CD14-positive monocyte (primary cell): Measurements from ENCODE around the gene EIF4EBP3. TPM values are rescaled to one million over a fixed set of nuclear protein-coding genes. Genes with fewer than 3 reads are reported as not detected.

Experiments
- DNase-seq, 3 donors: peaks; one replicate each; pipeline ENCODE4 v3.0.0-alpha.2; 2011 to 2022
- H2AFZ ChIP-seq: 2 replicates; pipeline ENCODE4 v1.6.0; 2012; ENCODE audit warnings: mild to moderate bottlenecking, low read depth, low read length, inconsistent platforms; ENCODE audit not compliant: insufficient read depth, poor library complexity, severe bottlenecking
- H3K27ac ChIP-seq, 2 donors: 1 replicate in 1 of 2; 2 replicates in 1 of 2; pipeline ENCODE4 v1.5.1; 2012 to 2013; ENCODE audit warnings: low read length in 2 of 2, control low read depth in 1 of 2, inconsistent platforms in 1 of 2, low read depth in 1 of 2, mild to moderate bottlenecking in 1 of 2
- H3K27me3 ChIP-seq, 2 donors: one replicate each; pipeline versions ENCODE4 v1.6.0 to v1.6.1; 2011 to 2013; ENCODE audit warnings: low read length in 2 of 2; ENCODE audit not compliant: control insufficient read depth in 2 of 2, insufficient read depth in 2 of 2
- H3K36me3 ChIP-seq, 2 donors: replicated peaks in 1 of 2; 1 replicate in 1 of 2; 2 replicates in 1 of 2; pipeline versions ENCODE4 v1.5.1 to v1.6.1; 2012 to 2013; ENCODE audit warnings: low read length in 2 of 2, control low read depth in 1 of 2, inconsistent platforms in 1 of 2, mild to moderate bottlenecking in 1 of 2; ENCODE audit not compliant: insufficient read depth in 2 of 2, control insufficient read depth in 1 of 2
- H3K4me1 ChIP-seq, 2 donors: 1 replicate in 1 of 2; 2 replicates in 1 of 2; pipeline versions ENCODE4 v1.5.1 to v1.6.1; 2012 to 2013; ENCODE audit warnings: low read length in 2 of 2, control low read depth in 1 of 2, inconsistent platforms in 1 of 2, mild to moderate bottlenecking in 1 of 2, moderate library complexity in 1 of 2; ENCODE audit not compliant: insufficient read depth in 2 of 2, control insufficient read depth in 1 of 2
- H3K4me2 ChIP-seq: replicated peaks from 2 replicates; pipeline ENCODE3; 2012; ENCODE audit warnings: low read length, moderate library complexity, mild to moderate bottlenecking; ENCODE audit not compliant: poor library complexity, severe bottlenecking; ENCODE audit errors: extremely low read depth
- H3K4me3 ChIP-seq, 3 experiments: fragments of 200-600 bp in 1 of 3; sonication (generic) in 1 of 3; replicated peaks in 1 of 3; 1 replicate in 2 of 3; 2 replicates in 1 of 3; pipeline ENCODE4 v1.5.1; 2011 to 2013; ENCODE audit warnings: low read length in 3 of 3, mild to moderate bottlenecking in 3 of 3, control low read depth in 2 of 3, low read depth in 2 of 3, inconsistent platforms in 1 of 3, moderate library complexity in 1 of 3
- H3K79me2 ChIP-seq: 2 replicates; pipeline ENCODE4 v1.6.0; 2012; ENCODE audit warnings: mild to moderate bottlenecking, control low read depth, inconsistent platforms, low read length, moderate library complexity; ENCODE audit not compliant: insufficient read depth
- H3K9ac ChIP-seq: 2 replicates; pipeline ENCODE4 v1.6.0; 2017; ENCODE audit warnings: low read length, mild to moderate bottlenecking; ENCODE audit not compliant: insufficient read depth, poor library complexity, severe bottlenecking
- H3K9me3 ChIP-seq, 2 donors: replicated peaks in 1 of 2; 1 replicate in 1 of 2; 2 replicates in 1 of 2; pipeline versions ENCODE4 v1.5.1 to v1.6.1; 2012 to 2013; ENCODE audit warnings: low read length in 2 of 2, control low read depth in 1 of 2; ENCODE audit not compliant: control insufficient read depth in 1 of 2, insufficient read depth in 1 of 2
- H4K20me1 ChIP-seq: 2 replicates; pipeline ENCODE4 v1.6.0; 2012; ENCODE audit warnings: mild to moderate bottlenecking, low read length, control low read depth, moderate library complexity; ENCODE audit not compliant: insufficient read depth
- H3K27ac Mint-ChIP-seq, 7 donors: one replicate each; pipeline ENCODE4 v1.8.0; 2020; ENCODE audit warnings: mild to moderate bottlenecking in 7 of 7, mixed read lengths in 7 of 7, moderate library complexity in 6 of 7, inconsistent platforms in 2 of 7
- H3K27me3 Mint-ChIP-seq, 3 donors: one replicate each; pipeline ENCODE4 v1.8.0; 2021 to 2022; ENCODE audit warnings: low read depth in 3 of 3, mild to moderate bottlenecking in 3 of 3, mixed read lengths in 3 of 3, moderate library complexity in 3 of 3, inconsistent platforms in 1 of 3
- H3K36me3 Mint-ChIP-seq, 2 donors: one replicate each; pipeline ENCODE4 v1.8.0; 2020; ENCODE audit warnings: mixed read lengths in 2 of 2, inconsistent platforms in 1 of 2, mild to moderate bottlenecking in 1 of 2
- H3K4me1 Mint-ChIP-seq: one replicate; pipeline ENCODE4 v1.8.0; 2020; ENCODE audit warnings: mild to moderate bottlenecking, mixed read lengths
- H3K4me3 Mint-ChIP-seq, 2 donors: one replicate each; pipeline ENCODE4 v1.8.0; 2020; ENCODE audit warnings: mild to moderate bottlenecking in 2 of 2, mixed read lengths in 2 of 2, moderate library complexity in 1 of 2
- H3K9me3 Mint-ChIP-seq, 7 donors: one replicate each; pipeline ENCODE4 v1.8.0; 2020 to 2022; ENCODE audit warnings: mixed read lengths in 7 of 7, mild to moderate bottlenecking in 6 of 7, moderate library complexity in 6 of 7, inconsistent platforms in 2 of 7
- WGBS: methylation state at CpG from one replicate; pipeline ENCODE4 v1.1.5; 2013; ENCODE audit warnings: missing lambda C conversion rate; ENCODE audit not compliant: insufficient coverage; 5-methylcytosine and 5-hydroxymethylcytosine counted together
- intact Hi-C, 2 donors: fragments of 100-400 bp; cut with micrococcal nuclease; formaldehyde crosslinking; loops; one replicate each; pipeline versions ENCODE4 v1.15.0 to v1.15.1; 2023
- polyA plus RNA-seq, 3 donors: library from polyadenylated mRNA; depleted of rRNA in 1 of 3; unstranded in 2 of 3; stranded (reverse) in 1 of 3; fragments of 300-500 nt in 2 of 3; fragments of >200 nt in 1 of 3; fragmentation: Illumina TruSeq in 2 of 3; gene quantifications; 1 replicate in 2 of 3; 2 replicates in 1 of 3; pipeline ENCODE4 v1.2.3, GENCODE V29; 2012 to 2021
- TF ChIP-seq, protein P1 (sequence below): fragments of 200-600 bp; IDR thresholded peaks from one replicate; pipeline ENCODE4 v1.8.0; 2022; ENCODE audit warnings: antibody characterized with exemption, mild to moderate bottlenecking

Gene EIF4EBP3
- polyA plus RNA-seq, 3 donors, result 22.8 to 46.0 (median 41.9) TPM

DNA sequence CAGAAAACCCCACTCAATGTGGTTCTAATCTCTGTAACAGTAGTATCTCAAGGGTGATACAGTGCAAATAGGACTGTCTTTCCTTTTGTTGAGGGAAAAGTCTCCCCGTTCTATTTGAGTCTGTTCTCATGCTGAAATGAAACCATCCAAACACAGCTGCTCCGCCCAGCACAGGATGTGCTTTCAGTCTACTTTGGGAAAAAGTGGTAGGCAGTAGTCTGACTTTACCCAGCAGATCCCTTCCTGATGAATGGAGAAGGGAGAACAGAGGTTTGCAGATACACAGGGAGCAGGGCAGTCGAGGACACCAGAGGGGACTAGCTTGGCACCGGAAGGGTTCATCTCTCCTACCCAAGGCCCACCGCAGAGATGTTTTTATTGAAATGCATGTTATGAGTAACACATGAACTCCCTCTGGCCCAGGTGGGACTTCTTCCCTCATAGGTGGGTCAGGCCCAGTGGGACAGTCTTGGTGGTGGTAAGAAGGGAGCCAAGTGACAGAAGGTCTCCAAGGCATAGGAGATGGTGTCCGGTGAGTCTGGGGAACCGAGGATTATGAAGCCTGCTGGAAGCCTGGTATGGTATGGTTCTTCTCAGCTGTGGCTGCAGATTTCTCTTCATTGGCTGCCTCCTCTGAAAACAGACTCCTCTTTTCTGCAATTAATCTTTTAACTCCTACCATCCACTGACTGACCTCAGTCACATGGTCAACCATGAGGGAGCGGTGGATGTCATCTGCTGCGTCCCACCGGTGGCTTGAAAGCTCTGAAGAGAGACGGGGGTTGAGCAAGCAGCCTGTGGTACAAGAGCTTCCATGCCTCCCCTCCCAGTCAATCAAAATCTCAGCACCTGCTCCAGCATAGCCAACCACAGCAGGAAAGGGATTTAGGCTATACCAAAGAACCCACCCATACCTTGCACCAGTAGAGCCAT lies 3.0 kb downstream of the EIF4EBP3 start:
- peak overlapping the region; percentile 85 for H3K4me2 ChIP-seq
- TF ChIP-seq, protein P1, sequence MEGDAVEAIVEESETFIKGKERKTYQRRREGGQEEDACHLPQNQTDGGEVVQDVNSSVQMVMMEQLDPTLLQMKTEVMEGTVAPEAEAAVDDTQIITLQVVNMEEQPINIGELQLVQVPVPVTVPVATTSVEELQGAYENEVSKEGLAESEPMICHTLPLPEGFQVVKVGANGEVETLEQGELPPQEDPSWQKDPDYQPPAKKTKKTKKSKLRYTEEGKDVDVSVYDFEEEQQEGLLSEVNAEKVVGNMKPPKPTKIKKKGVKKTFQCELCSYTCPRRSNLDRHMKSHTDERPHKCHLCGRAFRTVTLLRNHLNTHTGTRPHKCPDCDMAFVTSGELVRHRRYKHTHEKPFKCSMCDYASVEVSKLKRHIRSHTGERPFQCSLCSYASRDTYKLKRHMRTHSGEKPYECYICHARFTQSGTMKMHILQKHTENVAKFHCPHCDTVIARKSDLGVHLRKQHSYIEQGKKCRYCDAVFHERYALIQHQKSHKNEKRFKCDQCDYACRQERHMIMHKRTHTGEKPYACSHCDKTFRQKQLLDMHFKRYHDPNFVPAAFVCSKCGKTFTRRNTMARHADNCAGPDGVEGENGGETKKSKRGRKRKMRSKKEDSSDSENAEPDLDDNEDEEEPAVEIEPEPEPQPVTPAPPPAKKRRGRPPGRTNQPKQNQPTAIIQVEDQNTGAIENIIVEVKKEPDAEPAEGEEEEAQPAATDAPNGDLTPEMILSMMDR, result no peak
- peak overlapping the region; percentile 36 to 99 (median 95) for H3K27ac Mint-ChIP-seq
- H4K20me1 ChIP-seq, result peaks cover 62% of the 10 kb centered on the region
- H3K9ac ChIP-seq, result no peak overlapping the region
- H3K4me3 ChIP-seq, result peak overlapping the region in 1 of 3 experiments; percentile 76
- intact Hi-C loops, result loop anchor here in 1 of 2 donors (5.0 kb wide), 1 partner anchor 97 kb away; the partner anchor contains the start of genes IK and NDUFA2
- WGBS, result 100% methylated on average over 2 of the region's 11 CpGs
- H3K27ac ChIP-seq, result peak overlapping the region in 1 of 2 donors; percentile 91
- H3K36me3 ChIP-seq, result peaks cover 26 to 32% of the 10 kb centered on the region in 2 donors
- H2AFZ ChIP-seq, result no peak overlapping the region
- no peaks in the 10 kb centered on the region for H3K27me3 ChIP-seq
- DNase-seq, result peak in 1 of 3 donors; percentile 4
- peaks cover 0 to 2% (median 0%) of the 10 kb centered on the region in 3 donors for H3K27me3 Mint-ChIP-seq
- H3K36me3 Mint-ChIP-seq, result peaks cover 53 to 59% of the 10 kb centered on the region in 2 donors
- H3K4me3 Mint-ChIP-seq, result no peak overlapping the region
- H3K9me3 Mint-ChIP-seq, result peaks cover 0 to 2% (median 0%) of the 10 kb centered on the region in 7 donors
- peaks cover 73% of the 10 kb centered on the region for H3K79me2 ChIP-seq
- peaks cover 71% of the 10 kb centered on the region for H3K4me1 Mint-ChIP-seq
- no peaks in the 10 kb centered on the region for H3K9me3 ChIP-seq
- peaks cover 60 to 76% of the 10 kb centered on the region in 2 donors for H3K4me1 ChIP-seq

DNA sequence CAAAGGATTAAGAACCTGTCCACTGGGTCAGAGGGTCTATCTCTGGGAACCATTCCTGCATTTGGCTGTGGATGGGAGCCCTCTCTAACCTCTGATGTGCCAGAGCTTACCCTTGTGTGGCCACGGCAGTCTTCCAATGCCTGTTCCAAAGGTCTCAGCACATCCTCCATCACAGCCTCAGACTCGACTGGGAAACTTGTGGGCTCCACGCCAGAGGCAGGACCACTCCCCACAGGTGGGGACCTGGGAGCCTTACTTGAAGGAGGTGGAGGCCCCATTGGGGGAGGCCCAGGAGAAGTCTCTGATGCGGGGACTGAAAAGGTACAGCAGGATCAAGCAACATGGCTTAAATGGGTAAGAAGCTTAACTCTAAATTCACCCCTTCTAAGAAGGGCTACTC lies 4.4 kb downstream of the EIF4EBP3 start:
- no CpG with 5 or more reads among the region's 4 CpGs for WGBS
- intact Hi-C loops, result loop anchor here in 1 of 2 donors (5.0 kb wide), 1 partner anchor 95 kb away; the partner anchor contains the start of genes IK and NDUFA2

More for the DNA sequence above, 4.4 kb downstream of the EIF4EBP3 start:
- no peaks in the 10 kb centered on the region for H3K27me3 ChIP-seq
- Mint-ChIP-seq H3K4me3 (no peak overlapping the region), H3K36me3 (peaks cover 58 to 60% of the 10 kb centered on the region in 2 donors), H3K27me3 (peaks cover 0 to 2% (median 0%) of the 10 kb centered on the region in 3 donors), H3K27ac (no peak overlapping the region), H3K9me3 (peaks cover 0 to 2% (median 0%) of the 10 kb centered on the region in 7 donors), H3K4me1 (peaks cover 76% of the 10 kb centered on the region)
- H3K79me2 ChIP-seq, result peaks cover 88% of the 10 kb centered on the region
- H3K27ac ChIP-seq, result no peak overlapping the region
- H3K4me3 ChIP-seq, result no peak overlapping the region
- H4K20me1 ChIP-seq, result peaks cover 74% of the 10 kb centered on the region
- no peak overlapping the region for H2AFZ ChIP-seq
- peaks cover 68 to 80% of the 10 kb centered on the region in 2 donors for H3K4me1 ChIP-seq
- H3K9me3 ChIP-seq, result no peaks in the 10 kb centered on the region
- TF ChIP-seq, protein P1, result no peak
- H3K9ac ChIP-seq, result no peak overlapping the region
- peaks cover 26 to 32% of the 10 kb centered on the region in 2 donors for H3K36me3 ChIP-seq
- no peak for DNase-seq
- H3K4me2 ChIP-seq, result no peak overlapping the region
